RCC 7860 (cell line): Measurements from ENCODE around the gene UBAC2.
A peak's percentile ranks its signal among the peaks of the same experiment; 100 is the strongest.

Source experiments
- DNase-seq: peaks from one replicate; pipeline ENCODE4 v3.0.0-alpha.2; 2015; ENCODE audit warnings: low spot score
- FAIRE-seq: peaks from 2 replicates; lab custom pipeline; 2012; peaks lifted over from hg19 to GRCh38; lab: Jason Lieb, UNC

UBAC2 gene

DNA sequence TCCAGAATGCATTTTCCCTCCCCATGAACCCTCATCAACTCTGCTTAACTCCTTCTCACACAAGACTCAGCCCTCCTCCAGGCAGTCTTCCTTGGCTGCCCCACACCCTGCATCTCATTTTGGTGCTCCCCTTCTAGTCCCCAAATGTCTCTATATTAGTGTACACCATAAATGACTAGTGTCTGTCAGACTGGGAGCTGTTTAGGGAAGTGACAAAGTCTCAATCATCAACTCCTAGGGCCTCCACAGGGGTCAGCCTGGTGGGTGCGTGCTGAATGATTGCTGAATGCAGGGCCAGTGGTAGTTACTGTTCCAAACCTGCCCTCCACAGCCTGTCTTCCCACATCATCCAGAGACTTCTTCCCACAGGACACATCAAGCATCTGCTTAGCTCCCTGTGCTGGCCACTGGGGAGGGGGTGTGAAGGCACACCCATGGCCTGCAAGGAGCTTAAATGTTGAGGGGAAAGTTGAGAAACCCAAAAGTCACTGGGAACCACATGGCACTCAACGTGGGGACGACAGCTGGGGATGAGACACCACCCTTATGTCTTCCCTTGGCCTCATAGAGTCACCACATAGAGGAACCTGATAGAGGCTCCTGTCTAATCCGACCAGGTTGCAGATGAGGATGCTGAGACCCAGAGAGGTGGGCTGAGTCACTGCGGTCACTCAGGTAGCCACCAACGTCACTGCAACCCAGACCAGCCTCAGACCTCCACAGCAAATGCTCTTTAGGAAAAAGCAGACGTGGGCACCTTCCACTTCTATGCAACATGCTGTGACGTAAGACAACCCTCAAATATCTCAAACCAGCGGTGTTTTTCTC lies 221.3 kb downstream of the UBAC2 start:
- DNase-seq (no peak), FAIRE-seq (no peak)

DNA sequence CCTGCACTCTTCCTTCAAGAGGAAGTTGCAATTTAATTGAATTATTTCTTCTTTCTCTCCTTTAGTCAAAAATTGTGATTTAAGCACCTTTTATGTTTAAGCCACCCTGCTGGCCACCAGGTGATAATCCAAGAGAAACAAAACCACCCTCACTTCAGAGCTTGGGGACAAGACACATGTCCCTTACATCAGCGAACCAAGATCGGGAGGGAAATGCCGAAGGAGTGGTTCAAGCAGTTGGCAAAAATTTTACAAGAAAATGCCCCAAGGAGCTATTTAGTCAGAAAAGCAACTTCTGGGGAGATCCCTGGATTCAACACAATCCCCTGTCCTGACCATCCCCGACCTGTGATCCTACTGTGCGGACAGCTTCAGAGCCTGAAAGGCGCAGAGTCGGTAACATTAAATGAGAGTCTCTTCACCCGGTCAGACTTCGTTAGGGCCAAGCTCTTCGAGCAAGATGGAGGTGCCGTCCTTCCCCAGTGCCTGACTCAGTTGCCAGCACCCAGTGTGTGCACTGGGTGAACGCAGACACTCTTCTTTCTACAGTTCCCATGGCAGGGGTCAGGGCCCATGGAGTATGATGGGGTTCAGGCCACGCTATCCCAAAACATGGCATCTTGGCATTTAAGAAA lies 222.0 kb downstream of the UBAC2 start:
- FAIRE-seq = no peak
- no peak for DNase-seq

DNA sequence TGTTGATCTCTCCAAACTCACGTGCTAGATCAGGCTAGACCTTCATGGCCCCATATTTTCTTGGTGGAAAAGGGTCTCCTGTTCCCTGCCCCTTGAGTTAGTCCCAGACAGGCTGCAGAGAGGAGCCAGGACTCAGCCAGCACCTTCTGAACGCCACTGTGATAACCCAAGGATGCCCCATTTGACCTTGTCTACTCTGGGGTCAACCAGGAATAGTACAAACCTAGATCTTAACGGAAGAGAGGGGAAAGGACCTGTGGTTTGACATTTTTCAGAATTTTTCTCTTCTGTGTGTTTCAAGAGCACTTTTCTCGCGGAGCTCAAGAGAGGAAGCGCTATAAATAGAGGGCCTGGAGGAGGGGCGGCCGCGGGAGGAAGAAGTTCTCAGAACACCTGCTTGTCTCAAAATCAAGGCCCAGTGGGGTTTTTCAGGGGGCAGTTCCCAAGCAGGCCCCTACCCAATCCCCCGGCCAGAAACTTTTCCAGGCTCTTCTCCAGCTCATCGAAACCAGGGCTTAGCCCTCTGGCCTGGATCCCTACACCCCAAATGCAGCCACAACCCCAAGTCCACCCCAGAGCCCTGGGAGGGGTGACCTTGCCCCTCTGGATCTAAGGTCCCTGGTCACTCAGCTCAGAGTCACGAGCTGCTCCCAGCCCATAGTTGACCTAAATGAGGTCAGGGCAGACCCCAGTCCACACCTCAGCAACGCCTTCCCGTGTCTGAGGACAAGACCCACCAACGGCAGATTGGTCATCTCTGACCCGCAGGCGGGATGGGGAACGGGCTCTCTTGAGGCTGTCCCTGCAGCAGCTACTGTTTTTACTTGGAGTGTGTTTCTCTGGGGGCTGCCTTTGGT lies 225.1 kb downstream of the UBAC2 start:
- no peak for FAIRE-seq
- DNase-seq = no peak

DNA sequence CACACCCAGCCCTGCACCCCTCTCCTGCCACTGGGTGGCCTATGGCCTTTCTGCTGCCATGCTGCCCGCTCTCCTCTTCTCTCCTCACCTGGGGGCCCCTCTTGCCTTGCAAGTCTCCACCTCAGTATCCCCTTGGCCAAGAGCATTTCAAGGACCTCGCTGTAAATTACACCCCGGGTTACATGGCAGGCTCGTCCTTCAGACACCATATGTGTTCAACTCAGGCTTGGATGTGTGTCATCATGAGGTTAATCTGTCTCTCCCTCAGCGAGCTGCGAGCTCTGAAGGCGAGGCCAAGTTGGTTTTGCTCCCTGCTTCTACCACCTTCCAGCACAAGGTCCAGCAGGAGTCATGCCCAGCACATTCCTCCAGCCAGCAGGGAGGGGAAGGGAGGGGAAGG lies 225.8 kb downstream of the UBAC2 start:
- no peak for FAIRE-seq
- DNase-seq = no peak

DNA sequence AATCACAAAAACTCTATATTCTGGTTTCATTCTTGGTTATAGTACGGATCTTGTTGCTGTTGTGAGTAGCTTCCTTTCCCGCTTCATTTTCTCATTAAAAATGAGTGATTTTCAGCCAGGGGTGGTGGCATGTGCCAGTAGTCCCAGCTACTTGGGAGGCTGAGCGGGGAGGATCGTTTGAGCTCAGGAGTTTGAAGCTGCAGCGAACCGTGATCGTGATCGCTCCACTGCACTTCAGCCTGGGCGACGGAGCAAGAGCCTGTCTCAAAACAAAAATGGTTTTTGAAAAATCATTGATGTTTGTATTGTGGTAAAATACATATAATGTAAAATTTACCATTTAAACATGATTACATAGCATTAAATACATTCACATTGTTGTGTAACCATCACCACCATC lies 229.0 kb downstream of the UBAC2 start:
- FAIRE-seq = no peak
- DNase-seq = no peak

DNA sequence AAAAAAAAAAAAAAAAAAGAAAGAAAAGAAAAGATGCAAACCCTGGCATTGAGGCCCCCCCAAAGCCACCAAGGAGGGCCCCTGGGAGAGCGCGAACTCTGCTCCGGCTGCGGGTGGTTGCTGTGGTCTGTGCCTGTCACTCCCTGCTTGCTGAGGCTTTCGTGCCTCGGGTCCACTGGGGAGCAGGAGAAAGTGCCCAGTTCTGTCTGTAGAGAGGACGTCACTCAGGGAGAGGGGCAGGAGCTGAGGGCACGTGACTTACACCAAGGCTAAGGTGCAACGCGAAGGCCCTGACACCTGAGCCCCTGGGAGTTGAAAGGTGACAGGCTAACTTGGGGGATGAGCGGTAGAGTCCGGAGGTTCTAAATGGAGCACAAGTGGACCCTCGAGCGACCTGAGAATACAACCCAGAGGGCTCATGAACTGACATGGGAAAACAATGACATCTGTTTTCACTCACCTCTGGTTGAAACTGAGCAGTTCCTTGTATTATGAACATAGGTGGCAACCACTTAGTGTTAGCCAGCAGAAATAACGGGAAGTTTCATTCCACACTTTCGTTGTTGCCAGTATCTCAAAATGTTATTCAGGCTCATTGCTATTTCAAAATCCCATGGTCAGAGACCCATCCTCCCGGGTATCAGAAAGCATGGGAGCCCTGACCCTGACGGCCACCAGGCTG lies 231.4 kb downstream of the UBAC2 start:
- FAIRE-seq = no peak
- no peak for DNase-seq

DNA sequence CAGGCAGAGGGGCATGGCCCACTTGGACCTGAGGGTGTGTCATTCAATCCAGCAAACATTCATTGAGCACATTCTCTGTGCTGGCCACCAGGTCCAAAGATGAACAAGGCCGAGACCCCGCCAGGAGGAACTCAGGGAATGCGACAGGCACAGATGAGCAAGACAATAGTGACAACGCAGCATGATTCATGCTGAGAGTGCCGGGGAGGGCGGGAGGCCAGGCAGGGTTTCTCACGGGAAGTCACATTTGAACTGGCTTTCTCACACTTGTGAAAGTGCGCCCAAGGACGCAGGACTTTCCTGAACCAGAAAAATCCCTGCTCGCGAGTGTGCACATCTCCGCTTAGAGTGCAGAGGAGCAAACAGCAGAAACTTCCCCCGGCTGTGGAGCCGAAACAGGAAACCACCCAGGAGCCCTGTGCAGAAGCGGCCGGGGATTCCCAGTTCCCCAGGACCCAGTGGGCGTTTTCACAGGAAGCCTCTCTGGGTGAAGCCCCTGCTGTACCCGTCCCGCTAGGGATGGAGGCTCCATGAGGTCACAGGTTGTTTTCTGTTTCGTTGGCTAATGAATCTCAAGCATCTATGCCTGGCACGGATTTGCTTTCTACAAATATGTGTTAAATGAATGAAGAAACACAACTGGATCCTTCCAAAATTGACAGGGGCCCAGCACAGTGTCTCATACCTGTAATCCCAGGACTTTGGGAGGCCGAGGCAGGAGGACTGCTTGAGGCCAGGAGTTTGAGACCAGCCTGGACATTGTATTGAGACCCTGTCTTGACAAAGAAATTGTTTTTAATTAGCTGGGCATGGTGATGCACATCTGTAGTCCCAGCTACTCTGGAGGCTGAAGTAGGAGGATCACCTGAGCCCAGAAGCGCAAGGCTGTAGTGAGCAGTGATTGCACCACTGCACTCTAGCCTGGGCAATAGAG lies 232.2 kb downstream of the UBAC2 start:
- FAIRE-seq (peak; percentile 71), DNase-seq (peak; percentile 85)

DNA sequence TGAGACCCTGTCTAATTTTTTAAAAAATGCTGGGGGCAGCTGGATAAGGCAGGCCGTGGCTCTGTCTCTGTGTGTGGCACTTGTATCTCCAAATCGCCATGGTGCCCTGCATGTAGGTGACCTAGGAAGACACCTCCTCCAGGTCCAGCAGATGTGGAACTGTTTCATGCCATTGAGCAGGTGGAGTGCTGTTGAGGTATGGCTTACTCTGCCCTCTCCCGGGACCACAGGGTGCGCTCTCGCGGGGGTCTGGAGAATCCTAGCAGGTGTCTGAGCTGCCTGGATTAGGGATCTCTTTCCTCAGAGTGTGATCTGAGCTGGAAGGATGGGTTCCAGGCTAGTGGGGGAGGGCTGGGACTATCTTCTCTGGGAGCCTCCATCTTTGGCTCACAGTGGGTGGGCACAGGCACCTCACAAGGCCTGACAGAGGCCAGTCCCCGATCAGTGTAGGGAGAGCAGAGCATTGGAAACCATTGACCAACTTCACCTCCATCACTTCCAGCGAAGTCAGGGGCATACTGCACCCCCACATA lies 233.0 kb downstream of the UBAC2 start:
- DNase-seq = no peak
- no peak for FAIRE-seq

DNA sequence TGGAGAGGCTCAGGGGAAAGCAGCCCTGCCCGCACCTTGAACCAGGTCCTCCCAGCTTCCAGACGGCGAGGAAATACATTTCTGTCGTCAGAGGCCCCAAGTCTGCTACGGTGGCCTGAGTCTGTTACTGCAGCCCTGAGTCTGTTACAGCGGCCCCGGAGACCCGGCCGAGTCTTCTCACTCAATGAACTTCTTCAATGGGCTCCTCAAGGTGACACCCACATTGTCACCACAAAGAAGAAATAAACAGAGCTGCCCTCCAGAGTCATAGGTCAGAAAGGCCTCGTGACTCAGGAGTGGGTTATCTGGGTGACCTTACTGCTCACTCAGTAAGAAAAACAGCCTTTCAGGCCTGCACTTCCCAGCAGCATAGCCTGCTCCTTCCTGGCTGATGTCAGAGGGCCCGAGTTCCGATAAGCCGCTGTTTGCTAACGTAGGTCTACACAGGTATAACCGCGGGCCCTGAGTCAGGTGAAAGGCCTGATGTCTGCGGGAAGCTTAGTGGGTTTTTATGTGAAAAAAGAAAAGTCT lies 233.7 kb downstream of the UBAC2 start:
- peak; percentile 43 for DNase-seq
- no peak for FAIRE-seq

DNA sequence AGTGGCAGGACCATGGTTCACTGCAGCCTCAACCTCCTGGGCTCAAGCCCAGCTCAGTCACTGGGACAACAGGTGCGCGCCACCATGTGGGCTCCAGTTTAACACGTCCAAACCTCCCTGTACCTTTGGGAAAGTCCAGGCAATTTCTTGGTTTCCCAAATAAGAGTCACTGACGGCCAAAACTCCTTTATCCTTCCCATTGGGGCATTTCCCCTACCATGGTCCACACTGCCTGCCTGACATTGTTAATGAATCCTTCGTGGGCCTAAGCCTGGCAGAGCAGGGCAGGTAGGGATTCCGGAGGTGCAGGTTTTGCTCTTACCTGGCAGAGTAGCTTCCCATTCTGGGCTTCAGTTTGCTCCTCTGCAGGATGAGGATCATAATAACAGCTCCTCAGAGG lies 234.5 kb downstream of the UBAC2 start:
- DNase-seq (no peak), FAIRE-seq (no peak)

DNA sequence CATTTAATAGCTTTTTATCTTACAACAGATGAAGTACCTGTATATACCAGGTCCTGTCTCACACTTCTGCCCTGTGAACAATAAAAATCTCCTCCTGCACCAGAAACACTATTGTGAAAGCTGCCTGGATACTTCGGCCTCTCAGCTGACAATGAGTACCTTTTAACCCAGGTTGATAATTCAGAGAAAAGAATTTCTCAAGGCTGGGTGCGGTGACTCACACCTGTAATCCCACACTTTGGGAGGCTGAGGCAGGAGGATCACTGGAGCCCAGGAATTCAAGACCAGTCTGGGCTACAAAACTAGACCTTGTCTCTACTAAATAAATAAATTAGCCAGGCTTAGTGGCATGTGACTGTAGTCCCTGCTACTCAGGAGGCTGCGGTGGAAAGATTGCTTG lies 235.3 kb downstream of the UBAC2 start:
- FAIRE-seq (no peak), DNase-seq (peak; percentile 17)
